ENCODE measurements around the gene COPB1.
"Not testable (repeated sequence)": the region's sequence is repeated elsewhere in the genome, so short reads cannot be mapped to it uniquely, and the experiment has no call there.

Gene COPB1

GRCh38 chr11:14541192-14541947 lies 41.8 kb upstream of the COPB1 start:
- no peak for TF ChIP-seq CTCF (IDR thresholded peaks at IDR 0.05; ENCODE audit: extremely low read depth, missing control alignments)
- DNase-seq (ENCODE audit: low spot score) = no peak

- DNase-seq (ENCODE audit: low spot score) = no peak
- no peak for TF ChIP-seq CTCF (IDR thresholded peaks at IDR 0.05; ENCODE audit: extremely low read depth, missing control alignments)
Measured at GRCh38 chr11:14539982-14540421, 40.4 kb upstream of the COPB1 start.

GRCh38 chr11:14538926-14539554 lies 39.4 kb upstream of the COPB1 start:
- TF ChIP-seq CTCF (IDR thresholded peaks at IDR 0.05; ENCODE audit: extremely low read depth, missing control alignments) = no peak

GRCh38 chr11:14538271-14538925 lies 38.8 kb upstream of the COPB1 start:
- DNase-seq (ENCODE audit: low spot score) = no peak
- no peak for TF ChIP-seq CTCF (IDR thresholded peaks at IDR 0.05; ENCODE audit: extremely low read depth, missing control alignments)

More at GRCh38 chr11:14538926-14539554, 39.4 kb upstream of the COPB1 start:
- DNase-seq (ENCODE audit: low spot score) = no peak

- peak; percentile 81 for TF ChIP-seq CTCF (IDR thresholded peaks at IDR 0.05; ENCODE audit: extremely low read depth, missing control alignments)
- peak; percentile 46 for DNase-seq (ENCODE audit: low spot score)
Measured at GRCh38 chr11:14537134-14537599, 37.6 kb upstream of the COPB1 start.

- not testable (repeated sequence) for DNase-seq (ENCODE audit: low spot score)
Measured at GRCh38 chr11:14535166-14535565, 35.6 kb upstream of the COPB1 start.

GRCh38 chr11:14529951-14530350 lies 30.3 kb upstream of the COPB1 start:
- no peak for DNase-seq (ENCODE audit: low spot score)

More at GRCh38 chr11:14529951-14530350, 30.3 kb upstream of the COPB1 start:
- TF ChIP-seq CTCF (IDR thresholded peaks at IDR 0.05; ENCODE audit: extremely low read depth, missing control alignments) = no peak
